HCT116 (cell line): ENCODE measurements around the gene HK1. TPM values are rescaled to one million over a fixed set of nuclear protein-coding genes. Genes with fewer than 3 reads are reported as not detected.

ENCODE experiments used
- ATAC-seq: fragments of 200-7000 bp; cut with Tn5 transposase; 2 replicates; pipeline ENCODE4 v1.9.1; 2020; ENCODE audit warnings: mild to moderate bottlenecking, moderate library complexity
- BruUV-seq: library from RNA; stranded (reverse); fragments of 400-500 nt; replicated peaks from 2 replicates; lab custom pipeline; 2021; lab: Mats Ljungman, UMichigan
- CTCF ChIA-PET: fragments of 300-600 bp; sonication (Branson Sonifier 250); formaldehyde crosslinking; loops from one replicate; lab custom pipeline; 2021; ENCODE audit warnings: antibody characterized with exemption; lab: Charles Lee
- POLR2A ChIA-PET: fragments of 300-600, 350-600 bp; sonication (Branson Sonifier 250); formaldehyde crosslinking; loops from one replicate; lab custom pipeline; 2021; ENCODE audit warnings: antibody characterized with exemption; lab: Charles Lee
- RAD21 ChIA-PET, 2 experiments: fragments of 300-600 bp; sonication (Branson Sonifier 250); formaldehyde crosslinking; loops; one replicate each; lab custom pipeline; 2023; ENCODE audit warnings: low total read pairs in 2 of 2; ENCODE audit not compliant: uncharacterized antibody in 2 of 2, unreplicated experiment in 2 of 2, low non-redundant PET in 1 of 2; lab: Charles Lee
- DNase-seq: peaks from one replicate; pipeline ENCODE4 v3.0.0-alpha.2; 2010; ENCODE audit warnings: low read depth, low spot score
- H2AFZ ChIP-seq: fragments of 200-600 bp; shearing (Covaris generic), sonication (generic); 2 replicates; pipeline ENCODE4 v1.6.1; 2017; ENCODE audit warnings: low read depth, mixed run types, mixed read lengths, antibody characterized with exemption, low read length; ENCODE audit not compliant: poor library complexity, severe bottlenecking
- H3K27ac ChIP-seq: 2 replicates; pipeline ENCODE4 v1.5.1; 2012; ENCODE audit warnings: low read depth, low read length
- H3K27me3 ChIP-seq: fragments of 200-600 bp; sonication (generic); 2 replicates; pipeline ENCODE4 v1.6.1; 2016; ENCODE audit warnings: mixed run types, low read length, mixed read lengths; ENCODE audit not compliant: insufficient read depth
- H3K36me3 ChIP-seq, 2 experiments: fragments of 200-500 bp in 1 of 2; fragments of 200-600 bp in 1 of 2; sonication (Bioruptor generic) in 1 of 2; sonication (generic) in 1 of 2; 2 replicates each; pipeline versions ENCODE4 v1.5.1 to v1.6.1; 2014 to 2016; ENCODE audit warnings: low read length in 2 of 2, inconsistent platforms in 1 of 2, mixed read lengths in 1 of 2, mixed run types in 1 of 2; ENCODE audit not compliant: insufficient read depth in 2 of 2, control insufficient read depth in 1 of 2
- H3K4me1 ChIP-seq, 2 experiments: fragments of 200-600 bp in 1 of 2; sonication (generic) in 1 of 2; 2 replicates each; pipeline versions ENCODE4 v1.5.1 to v1.6.1; 2012 to 2017; ENCODE audit warnings: low read length in 2 of 2, inconsistent platforms in 1 of 2, mild to moderate bottlenecking in 1 of 2, mixed read lengths in 1 of 2, mixed run types in 1 of 2, moderate library complexity in 1 of 2; ENCODE audit not compliant: insufficient read depth in 2 of 2, control insufficient read depth in 1 of 2
- H3K4me2 ChIP-seq: fragments of 200-600 bp; sonication (generic); 2 replicates; pipeline ENCODE4 v1.6.1; 2017; ENCODE audit warnings: mixed run types, low read length, mixed read lengths
- H3K4me3 ChIP-seq, 2 experiments: fragments of 200-600 bp in 1 of 2; sonication (generic) in 1 of 2; replicated peaks in 1 of 2; 2 replicates each; pipeline ENCODE4 v1.5.1; 2011 to 2016; ENCODE audit warnings: low read length in 2 of 2, control low read depth in 1 of 2, low read depth in 1 of 2, mild to moderate bottlenecking in 1 of 2, mixed read lengths in 1 of 2, mixed run types in 1 of 2
- H3K79me2 ChIP-seq: fragments of 200-600 bp; sonication (generic); 2 replicates; pipeline ENCODE4 v1.6.1; 2017; ENCODE audit warnings: mild to moderate bottlenecking, mixed run types, low read length, moderate library complexity, mixed read lengths; ENCODE audit not compliant: insufficient read depth
- H3K9ac ChIP-seq: fragments of 200-600 bp; sonication (generic); 2 replicates; pipeline ENCODE4 v1.6.1; 2016; ENCODE audit warnings: low read length, mixed read lengths
- H3K9me2 ChIP-seq: fragments of 200-600 bp; sonication (generic), shearing (Covaris generic); 2 replicates; pipeline ENCODE4 v1.6.1; 2017; ENCODE audit warnings: mixed run types, mild to moderate bottlenecking, moderate library complexity; ENCODE audit not compliant: insufficient read depth
- H3K9me3 ChIP-seq, 2 experiments: fragments of 200-500 bp in 1 of 2; fragments of 200-600 bp in 1 of 2; sonication (Bioruptor generic) in 1 of 2; sonication (generic) in 1 of 2; 2 replicates each; pipeline ENCODE4 v1.6.1; 2014 to 2017; ENCODE audit warnings: low read length in 2 of 2, mixed read lengths in 2 of 2, inconsistent platforms in 1 of 2, low read depth in 1 of 2, mild to moderate bottlenecking in 1 of 2, mixed run types in 1 of 2, moderate library complexity in 1 of 2; ENCODE audit not compliant: control insufficient read depth in 1 of 2, insufficient read depth in 1 of 2
- H4K20me1 ChIP-seq: fragments of 200-600 bp; sonication (generic), shearing (Covaris generic); 2 replicates; pipeline ENCODE4 v1.6.1; 2017; ENCODE audit warnings: mixed run types, mild to moderate bottlenecking, moderate library complexity; ENCODE audit not compliant: insufficient read depth
- CBX3 ChIP-seq: IDR thresholded peaks from 2 replicates; pipeline ENCODE4 v1.6.1; 2012; ENCODE audit warnings: low read depth
- CEBPB ChIP-seq: IDR thresholded peaks from 2 replicates; pipeline ENCODE4 v1.6.1; 2012; ENCODE audit warnings: low read depth
- CTCF ChIP-seq, 3 experiments: fragments of 200-600 bp in 1 of 3; sonication (generic) in 1 of 3; IDR thresholded peaks in 2 of 3; conservative IDR thresholded peaks in 1 of 3; 2 replicates each; pipeline ENCODE4 v1.5.1; 2012 to 2017; ENCODE audit warnings: low read depth in 2 of 3, low read length in 2 of 3, antibody characterized with exemption in 1 of 3, borderline replicate concordance in 1 of 3, control low read depth in 1 of 3, mild to moderate bottlenecking in 1 of 3, mixed read lengths in 1 of 3, mixed run types in 1 of 3, moderate library complexity in 1 of 3; ENCODE audit not compliant: insufficient read depth in 1 of 3
- EGR1 ChIP-seq: IDR thresholded peaks from 2 replicates; pipeline ENCODE4 v1.6.1; 2012; ENCODE audit warnings: low read depth
- EZH2 ChIP-seq: fragments of 200-600 bp; sonication (generic); IDR thresholded peaks from 2 replicates; pipeline ENCODE4 v1.6.1; 2017; ENCODE audit warnings: antibody characterized with exemption, mixed run types
- FOSL1 ChIP-seq: IDR thresholded peaks from 2 replicates; pipeline ENCODE4 v1.6.1; 2012; ENCODE audit warnings: low read depth
- JUND ChIP-seq: IDR thresholded peaks from 2 replicates; pipeline ENCODE4 v1.6.1; 2012
- RAD21 ChIP-seq: IDR thresholded peaks from 2 replicates; pipeline ENCODE4 v1.6.1; 2012; ENCODE audit warnings: low read depth, mild to moderate bottlenecking
- REST ChIP-seq: IDR thresholded peaks from 2 replicates; pipeline ENCODE4 v1.6.1; 2012; ENCODE audit warnings: low read depth
- SIN3A ChIP-seq: IDR thresholded peaks from 2 replicates; pipeline ENCODE4 v1.6.1; 2012; ENCODE audit warnings: low read depth
- SRF ChIP-seq: IDR thresholded peaks from 2 replicates; pipeline ENCODE4 v1.6.1; 2012; ENCODE audit warnings: low read depth
- TCF7L2 ChIP-seq: IDR thresholded peaks from 2 replicates; pipeline ENCODE4 v1.7.0; 2011; ENCODE audit warnings: borderline replicate concordance, inconsistent platforms; ENCODE audit not compliant: insufficient read depth, insufficient read length; ENCODE audit errors: extremely low read depth
- ZBTB33 ChIP-seq: IDR thresholded peaks from 2 replicates; pipeline ENCODE4 v1.6.1; 2011; ENCODE audit warnings: mild to moderate bottlenecking, low read length, moderate library complexity; ENCODE audit not compliant: insufficient replicate concordance; ENCODE audit errors: extremely low read depth
- intact Hi-C: fragments of 100-400 bp; cut with micrococcal nuclease; formaldehyde crosslinking; loops from 2 replicates; pipeline ENCODE4 v1.10.0; 2022
- total RNA-seq: library from RNA; stranded (reverse); gene quantifications from one replicate; pipeline ENCODE4 v1.2.1, GENCODE V29; 2021; ENCODE audit not compliant: unreplicated experiment
- TF ChIP-seq, protein P1 (sequence below): IDR thresholded peaks from 2 replicates; pipeline ENCODE4 v1.6.1; 2012

The HK1 gene
- total RNA-seq, 1 experiment from 2014 or later: 50.3 TPM

GRCh38 chr10:69331161-69331560, 52.9 kb downstream of the HK1 start:
- CTCF ChIA-PET: no interaction called here
- Histone ChIP-seq H3K4me2 (no peak overlapping the region), H3K27ac (no peak overlapping the region), H3K79me2 (peaks cover 40% of the 10 kb centered on the region), H3K36me3 (no peaks in the 10 kb centered on the region), H3K9me2 (no peaks in the 10 kb centered on the region), H2AFZ (no peak overlapping the region), H3K27me3 (no peaks in the 10 kb centered on the region), H3K4me1 (peaks cover 18 to 24% of the 10 kb centered on the region in 2 experiments), H3K9me3 (no peaks in the 10 kb centered on the region), H3K4me3 (no peak overlapping the region), H3K9ac (no peak overlapping the region), H4K20me1 (no peaks in the 10 kb centered on the region)
- intact Hi-C loops: no loop called here
- TF ChIP-seq, protein P1, sequence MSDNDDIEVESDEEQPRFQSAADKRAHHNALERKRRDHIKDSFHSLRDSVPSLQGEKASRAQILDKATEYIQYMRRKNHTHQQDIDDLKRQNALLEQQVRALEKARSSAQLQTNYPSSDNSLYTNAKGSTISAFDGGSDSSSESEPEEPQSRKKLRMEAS: no peak
- TF ChIP-seq RAD21 (no peak), EZH2 (no peak), REST (no peak), ZBTB33 (no peak), TCF7L2 (no peak), JUND (no peak), CBX3 (no peak), SRF (no peak), SIN3A (no peak), EGR1 (no peak), CTCF (IDR thresholded peaks at IDR 0.05 in 2 of 3, conservative IDR thresholded peaks at IDR 0.05 in 1 of 3; ENCODE audit: borderline replicate concordance in 1 of 3, insufficient read depth in 1 of 3, low read depth in 2 of 3, low read length in 2 of 3) (no peak), CEBPB (no peak), FOSL1 (no peak)
- POLR2A ChIA-PET: no interaction called here
- no peak for DNase-seq
- BruUV-seq: no TSS peak
- no peak for ATAC-seq
- RAD21 ChIA-PET: no interaction called here
